HFF-Myc (cell line): ENCODE results near the gene IGF2R.

ENCODE experiments used
- DNase-seq: peaks from one replicate; pipeline ENCODE4 v3.0.0-alpha.2; 2011; ENCODE audit warnings: low read depth; ENCODE audit errors: extremely low read depth
- H3K4me3 ChIP-seq: replicated peaks from 2 replicates; pipeline ENCODE4 v1.5.1; 2011; ENCODE audit warnings: low read depth, mild to moderate bottlenecking, control low read depth, low read length
- CTCF ChIP-seq: IDR thresholded peaks from 2 replicates; pipeline ENCODE4 v1.5.1; 2012; ENCODE audit warnings: mild to moderate bottlenecking, low read depth, low read length, control low read depth; ENCODE audit errors: missing control alignments

The IGF2R gene

DNA sequence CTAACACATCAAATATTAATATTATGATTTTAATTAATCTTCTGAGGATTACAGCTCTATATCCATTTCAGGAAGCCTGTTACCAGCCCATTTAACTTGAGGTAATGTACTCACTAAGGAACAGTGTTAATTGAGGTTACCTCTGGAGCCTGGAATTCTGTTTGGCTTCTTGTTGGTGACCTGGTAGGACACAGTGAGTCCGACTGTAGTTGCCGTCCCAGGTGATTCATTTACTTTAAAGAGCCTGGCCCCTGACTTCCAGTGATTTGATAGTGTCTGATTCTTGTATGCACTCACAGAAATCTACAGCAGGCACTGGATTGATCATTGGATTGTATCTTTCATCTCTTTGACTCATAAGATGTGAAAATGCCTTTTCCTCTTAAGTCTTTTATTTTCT, 34.0 kb downstream of the IGF2R start:
- no peak for TF ChIP-seq CTCF
- no peak overlapping the region for H3K4me3 ChIP-seq
- no peak for DNase-seq

DNA sequence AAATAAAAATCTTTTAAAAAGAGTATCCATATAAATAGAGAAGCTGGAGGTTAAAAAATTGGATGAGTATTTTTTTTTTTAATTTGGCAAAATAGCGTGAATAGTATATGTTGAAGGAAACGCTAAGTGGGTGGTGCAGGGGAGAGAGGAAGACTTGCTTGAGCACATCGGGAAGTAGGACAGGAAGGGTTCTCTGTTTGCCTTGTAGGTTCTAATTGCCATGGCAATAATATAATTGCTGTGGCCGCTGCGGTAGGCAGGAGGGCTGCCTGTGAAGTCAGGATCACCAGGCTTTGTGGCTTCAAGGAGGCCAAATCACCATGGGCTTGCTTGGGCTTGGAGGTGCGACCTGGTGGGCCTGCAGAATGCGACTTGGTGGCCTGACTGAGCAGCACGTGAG, 35.1 kb downstream of the IGF2R start:
- TF ChIP-seq CTCF: no peak
- no peak for DNase-seq

DNA sequence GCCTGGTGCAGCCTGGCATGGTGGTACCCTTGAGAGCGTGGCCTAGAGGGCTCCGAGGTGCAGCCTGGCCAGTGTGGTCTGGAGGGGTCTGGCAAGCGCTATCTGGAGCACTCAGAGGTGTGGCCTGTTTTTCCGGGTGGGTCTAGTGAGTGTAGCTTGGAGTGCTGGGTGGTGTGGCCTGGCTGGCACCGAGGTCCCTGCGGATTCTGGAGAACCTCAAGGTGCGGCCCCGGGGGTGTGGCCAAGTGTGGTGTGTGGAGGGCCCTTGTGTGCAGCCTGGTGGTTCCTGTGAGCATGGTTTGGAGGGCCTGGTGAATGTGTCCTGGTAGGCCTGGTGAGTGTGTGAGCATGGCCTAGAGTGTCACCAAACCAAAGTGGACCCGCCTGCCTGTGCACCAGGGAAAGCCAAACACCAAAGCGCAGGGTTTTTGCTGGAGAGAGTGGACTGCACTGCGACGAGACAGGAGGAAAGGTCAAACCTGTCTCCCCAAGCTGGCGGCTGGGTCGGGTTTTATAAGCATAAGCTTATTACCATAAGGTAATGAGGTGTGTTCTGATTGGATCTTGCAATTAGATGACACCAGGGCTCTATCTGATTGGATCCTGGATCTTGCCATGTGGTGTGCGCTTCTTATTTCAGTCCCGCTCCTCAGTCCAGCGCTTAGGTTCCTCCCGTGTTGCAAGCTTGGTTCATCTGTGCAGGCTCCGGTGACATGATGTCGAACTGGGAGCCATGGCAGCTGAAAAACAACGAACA, 35.7 kb downstream of the IGF2R start:
- no peak overlapping the region for H3K4me3 ChIP-seq
- no peak for DNase-seq
- TF ChIP-seq CTCF: no peak

More for the DNA sequence above, 35.1 kb downstream of the IGF2R start:
- no peak overlapping the region for H3K4me3 ChIP-seq

- no peak for DNase-seq
- TF ChIP-seq CTCF: no peak
- no peak overlapping the region for H3K4me3 ChIP-seq
Measured at GRCh38 chr6:160005211-160005610, 36.3 kb downstream of the IGF2R start.

GRCh38 chr6:160005861-160006540, 37.1 kb downstream of the IGF2R start:
- H3K4me3 ChIP-seq: no peak overlapping the region
- DNase-seq: no peak
- TF ChIP-seq CTCF: no peak

DNA sequence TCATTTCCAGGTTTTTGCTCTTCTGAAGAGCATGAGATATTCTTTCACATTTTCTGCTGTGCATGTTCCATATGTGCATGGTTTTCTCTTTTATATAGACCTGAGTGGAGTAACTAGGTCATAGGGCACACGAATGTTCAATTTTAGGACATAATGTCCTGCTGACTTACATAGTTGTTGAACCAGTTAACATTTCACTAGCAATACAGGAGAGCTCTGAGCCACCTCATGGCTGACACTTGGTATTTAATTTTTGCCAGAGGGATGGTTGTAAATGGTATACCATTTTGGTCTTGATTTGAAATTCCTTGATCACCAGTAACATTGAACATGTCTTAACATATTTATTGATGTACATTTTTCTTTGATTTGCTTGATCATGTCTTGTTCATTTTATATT, 38.3 kb downstream of the IGF2R start:
- DNase-seq: no peak
- H3K4me3 ChIP-seq: no peak overlapping the region
- no peak for TF ChIP-seq CTCF
